HL-60 (cell line): ENCODE results near the gene ACAD11.

ENCODE experiments used
- DNase-seq, 2 experiments: peaks; one replicate each; pipeline ENCODE4 v3.0.0-alpha.2; 2010 to 2020; ENCODE audit warnings: low read depth in 1 of 2, low spot score in 1 of 2
- H3K27ac ChIP-seq: fragments of 250-450 bp; sonication (Bioruptor Pico); replicated peaks from 2 replicates; pipeline ENCODE4 v1.5.1; 2020; ENCODE audit warnings: mild to moderate bottlenecking, moderate library complexity
- H3K27me3 ChIP-seq: fragments of 250-450 bp; sonication (Bioruptor Pico); 2 replicates; pipeline ENCODE4 v1.5.1; 2021; ENCODE audit warnings: mild to moderate bottlenecking, moderate library complexity; ENCODE audit not compliant: insufficient read depth, poor library complexity, severe bottlenecking
- H3K4me3 ChIP-seq: replicated peaks from 2 replicates; pipeline ENCODE4 v1.5.1; 2011; ENCODE audit warnings: mild to moderate bottlenecking, control low read depth, low read length; ENCODE audit not compliant: insufficient read depth
- GABPA ChIP-seq: IDR thresholded peaks from 2 replicates; pipeline ENCODE4 v1.6.1; 2012; ENCODE audit warnings: low read depth
- POLR2AphosphoS5 ChIP-seq: IDR thresholded peaks from 2 replicates; pipeline ENCODE4 v1.6.1; 2012; ENCODE audit warnings: low read depth
- SPI1 ChIP-seq: IDR thresholded peaks from 2 replicates; pipeline ENCODE4 v1.6.1; 2012; ENCODE audit warnings: low read depth, mild to moderate bottlenecking, borderline replicate concordance
- TF ChIP-seq, protein P1 (sequence below): IDR thresholded peaks from 2 replicates; pipeline ENCODE4 v1.6.1; 2012; ENCODE audit warnings: low read depth; ENCODE audit not compliant: insufficient replicate concordance
- TF ChIP-seq, protein P2 (sequence below): IDR thresholded peaks from one replicate; pipeline ENCODE4 v1.5.1; 2011; ENCODE audit warnings: low read length, control low read depth, inconsistent platforms; ENCODE audit not compliant: insufficient read depth

ACAD11 gene

DNA sequence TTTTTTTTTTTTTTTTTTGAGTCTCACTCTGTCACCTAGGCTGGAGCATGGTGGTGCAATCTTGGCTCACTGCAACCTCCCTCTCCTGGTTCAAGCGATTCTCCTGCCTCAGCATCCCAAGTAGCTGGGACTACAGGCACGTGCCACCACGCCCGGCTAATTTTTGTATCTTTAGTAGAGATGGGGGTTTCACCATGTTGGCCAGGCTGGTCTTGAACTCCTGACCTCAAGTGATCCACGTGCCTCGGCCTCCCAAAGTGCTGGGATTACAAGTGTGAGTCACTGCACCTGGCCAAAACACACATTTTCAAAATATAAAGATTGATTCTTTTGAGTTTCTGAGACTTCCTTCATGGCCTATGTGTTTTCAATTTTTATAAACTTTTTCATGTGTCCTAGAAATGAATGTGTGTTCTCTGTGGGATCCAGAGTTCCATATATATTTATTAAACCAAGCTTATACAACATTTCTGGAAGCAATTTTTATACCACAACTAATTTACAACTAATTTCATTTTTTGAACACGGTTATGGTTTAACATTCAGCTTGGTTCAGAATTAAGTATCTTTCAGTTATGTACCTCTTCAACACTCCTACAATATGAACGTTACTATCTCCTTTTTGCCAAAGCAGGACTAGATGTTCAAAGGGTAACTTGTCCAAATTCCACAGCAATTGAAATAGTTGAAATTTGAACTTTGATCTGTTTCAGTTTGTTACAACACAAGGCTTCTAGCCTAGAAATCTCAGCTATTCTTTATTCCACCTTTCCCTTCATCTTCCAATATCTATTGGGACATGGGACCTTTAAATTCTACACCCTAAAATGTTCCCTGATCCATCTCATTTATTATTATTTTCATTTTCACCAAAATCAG lies 1.5 kb downstream of the ACAD11 start:
- DNase-seq: no peak
- no peaks in the 10 kb centered on the region for H3K27me3 ChIP-seq
- TF ChIP-seq GABPA: no peak
- no peak for TF ChIP-seq SPI1
- TF ChIP-seq, protein P1, sequence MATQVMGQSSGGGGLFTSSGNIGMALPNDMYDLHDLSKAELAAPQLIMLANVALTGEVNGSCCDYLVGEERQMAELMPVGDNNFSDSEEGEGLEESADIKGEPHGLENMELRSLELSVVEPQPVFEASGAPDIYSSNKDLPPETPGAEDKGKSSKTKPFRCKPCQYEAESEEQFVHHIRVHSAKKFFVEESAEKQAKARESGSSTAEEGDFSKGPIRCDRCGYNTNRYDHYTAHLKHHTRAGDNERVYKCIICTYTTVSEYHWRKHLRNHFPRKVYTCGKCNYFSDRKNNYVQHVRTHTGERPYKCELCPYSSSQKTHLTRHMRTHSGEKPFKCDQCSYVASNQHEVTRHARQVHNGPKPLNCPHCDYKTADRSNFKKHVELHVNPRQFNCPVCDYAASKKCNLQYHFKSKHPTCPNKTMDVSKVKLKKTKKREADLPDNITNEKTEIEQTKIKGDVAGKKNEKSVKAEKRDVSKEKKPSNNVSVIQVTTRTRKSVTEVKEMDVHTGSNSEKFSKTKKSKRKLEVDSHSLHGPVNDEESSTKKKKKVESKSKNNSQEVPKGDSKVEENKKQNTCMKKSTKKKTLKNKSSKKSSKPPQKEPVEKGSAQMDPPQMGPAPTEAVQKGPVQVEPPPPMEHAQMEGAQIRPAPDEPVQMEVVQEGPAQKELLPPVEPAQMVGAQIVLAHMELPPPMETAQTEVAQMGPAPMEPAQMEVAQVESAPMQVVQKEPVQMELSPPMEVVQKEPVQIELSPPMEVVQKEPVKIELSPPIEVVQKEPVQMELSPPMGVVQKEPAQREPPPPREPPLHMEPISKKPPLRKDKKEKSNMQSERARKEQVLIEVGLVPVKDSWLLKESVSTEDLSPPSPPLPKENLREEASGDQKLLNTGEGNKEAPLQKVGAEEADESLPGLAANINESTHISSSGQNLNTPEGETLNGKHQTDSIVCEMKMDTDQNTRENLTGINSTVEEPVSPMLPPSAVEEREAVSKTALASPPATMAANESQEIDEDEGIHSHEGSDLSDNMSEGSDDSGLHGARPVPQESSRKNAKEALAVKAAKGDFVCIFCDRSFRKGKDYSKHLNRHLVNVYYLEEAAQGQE: no peak
- TF ChIP-seq, protein P2, sequence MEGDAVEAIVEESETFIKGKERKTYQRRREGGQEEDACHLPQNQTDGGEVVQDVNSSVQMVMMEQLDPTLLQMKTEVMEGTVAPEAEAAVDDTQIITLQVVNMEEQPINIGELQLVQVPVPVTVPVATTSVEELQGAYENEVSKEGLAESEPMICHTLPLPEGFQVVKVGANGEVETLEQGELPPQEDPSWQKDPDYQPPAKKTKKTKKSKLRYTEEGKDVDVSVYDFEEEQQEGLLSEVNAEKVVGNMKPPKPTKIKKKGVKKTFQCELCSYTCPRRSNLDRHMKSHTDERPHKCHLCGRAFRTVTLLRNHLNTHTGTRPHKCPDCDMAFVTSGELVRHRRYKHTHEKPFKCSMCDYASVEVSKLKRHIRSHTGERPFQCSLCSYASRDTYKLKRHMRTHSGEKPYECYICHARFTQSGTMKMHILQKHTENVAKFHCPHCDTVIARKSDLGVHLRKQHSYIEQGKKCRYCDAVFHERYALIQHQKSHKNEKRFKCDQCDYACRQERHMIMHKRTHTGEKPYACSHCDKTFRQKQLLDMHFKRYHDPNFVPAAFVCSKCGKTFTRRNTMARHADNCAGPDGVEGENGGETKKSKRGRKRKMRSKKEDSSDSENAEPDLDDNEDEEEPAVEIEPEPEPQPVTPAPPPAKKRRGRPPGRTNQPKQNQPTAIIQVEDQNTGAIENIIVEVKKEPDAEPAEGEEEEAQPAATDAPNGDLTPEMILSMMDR: no peak
- no peak for TF ChIP-seq POLR2AphosphoS5
- H3K27ac ChIP-seq: no peak overlapping the region
- H3K4me3 ChIP-seq: no peak overlapping the region

DNA sequence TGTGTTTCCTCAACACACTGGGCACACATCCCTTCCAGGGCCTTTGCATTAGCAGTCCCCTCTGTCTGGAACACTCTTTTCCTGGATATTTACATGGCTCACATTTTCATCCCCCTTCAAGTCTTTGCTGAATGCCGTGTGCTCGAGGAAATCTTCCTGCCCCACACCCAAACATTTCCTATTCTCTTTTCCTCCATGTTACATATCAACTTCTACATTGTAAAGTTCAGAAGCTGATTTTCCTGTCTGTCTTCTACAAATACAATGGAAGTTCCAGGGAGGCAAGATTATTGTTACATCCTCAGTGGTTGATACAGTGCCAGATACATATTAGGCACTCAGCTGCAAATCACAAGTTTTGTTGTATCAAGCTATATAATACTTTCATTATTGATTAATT lies 4.1 kb downstream of the ACAD11 start:
- TF ChIP-seq, protein P2: no peak
- no peak for TF ChIP-seq GABPA
- no peak for TF ChIP-seq POLR2AphosphoS5
- TF ChIP-seq SPI1: no peak
- TF ChIP-seq, protein P1: no peak
- Histone ChIP-seq H3K27me3 (no peaks in the 10 kb centered on the region), H3K27ac (no peak overlapping the region), H3K4me3 (no peak overlapping the region)
- no peak for DNase-seq

DNA sequence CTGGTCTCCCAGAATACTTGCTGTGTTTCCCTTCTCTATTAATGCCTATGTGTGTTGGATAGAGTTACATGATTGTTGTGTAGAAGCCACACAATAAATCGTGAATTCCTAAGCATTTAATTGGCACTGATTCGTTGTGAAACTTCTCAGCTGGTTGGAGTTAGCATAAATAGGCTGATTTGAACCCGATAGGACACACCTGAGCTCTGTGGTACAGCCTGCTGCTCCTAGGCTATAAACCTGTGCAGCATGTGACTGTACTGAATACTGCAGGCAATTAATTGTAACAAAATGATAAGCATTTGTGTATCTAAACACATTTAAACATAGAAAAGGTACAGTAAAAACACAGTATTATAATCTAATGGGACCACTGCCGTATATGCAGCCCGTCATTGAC lies 4.9 kb downstream of the ACAD11 start:
- TF ChIP-seq, protein P1: no peak
- TF ChIP-seq, protein P2: no peak
- no peak for TF ChIP-seq GABPA
- no peak for TF ChIP-seq POLR2AphosphoS5
- TF ChIP-seq SPI1: no peak
- H3K27me3 ChIP-seq: no peaks in the 10 kb centered on the region
- no peak for DNase-seq
- H3K27ac ChIP-seq: no peak overlapping the region
- H3K4me3 ChIP-seq: no peak overlapping the region
